Upper lobe of left lung (tissue), 6 donors: ENCODE results near the gene PLAGL1. TPM values are rescaled to one million over a fixed set of nuclear protein-coding genes. Genes with fewer than 3 reads are reported as not detected.

Experiments used
- ATAC-seq, 2 donors: fragments of 200-7000 bp; cut with Tn5 transposase; one replicate each; pipeline ENCODE4 v1.9.1; 2022; ENCODE audit warnings: mild to moderate bottlenecking in 2 of 2, moderate library complexity in 2 of 2; ENCODE audit not compliant: low FRiP score in 2 of 2
- DNase-seq, 2 donors: peaks; one replicate each; pipeline ENCODE4 v3.0.0-alpha.2; 2019 to 2020
- H3K27ac ChIP-seq, 4 donors: fragments of 200-600 bp; sonication (generic); one replicate each; pipeline ENCODE4 v1.5.1; 2016 to 2019
- H3K27me3 ChIP-seq, 4 donors: fragments of 200-600 bp; sonication (generic); one replicate each; pipeline ENCODE4 v1.5.1; 2017 to 2019
- H3K36me3 ChIP-seq, 4 donors: fragments of 200-600 bp; sonication (generic); one replicate each; pipeline ENCODE4 v1.5.1; 2016 to 2019
- H3K4me1 ChIP-seq, 4 donors: fragments of 200-600 bp; sonication (generic); one replicate each; pipeline ENCODE4 v1.5.1; 2018 to 2019
- H3K4me3 ChIP-seq, 4 donors: fragments of 200-600 bp; sonication (generic); one replicate each; pipeline ENCODE4 v1.5.1; 2017 to 2019; ENCODE audit warnings: mild to moderate bottlenecking in 2 of 4, moderate library complexity in 1 of 4
- H3K9me3 ChIP-seq, 4 donors: fragments of 200-600 bp; sonication (generic); one replicate each; pipeline ENCODE4 v1.5.1; 2018 to 2019
- EP300 ChIP-seq, 4 donors: sonication (generic); formaldehyde crosslinking; IDR thresholded peaks; one replicate each; pipeline ENCODE4 v1.5.1; 2017; ENCODE audit warnings: antibody characterized with exemption in 4 of 4, control low read depth in 2 of 4
- POLR2A ChIP-seq, 4 donors: fragments of 450-650 bp; IDR thresholded peaks; one replicate each; pipeline ENCODE4 v1.5.1; 2016 to 2017; ENCODE audit warnings: antibody characterized with exemption in 4 of 4, mild to moderate bottlenecking in 2 of 4
- POLR2AphosphoS5 ChIP-seq, 2 donors: sonication (generic); formaldehyde crosslinking; IDR thresholded peaks; one replicate each; pipeline ENCODE4 v1.5.1; 2017; ENCODE audit warnings: antibody characterized with exemption in 2 of 2
- WGBS, 2 donors: methylation state at CpG; one replicate each; pipeline ENCODE4 v1.1.5; 2017 to 2018; 5-methylcytosine and 5-hydroxymethylcytosine counted together
- total RNA-seq, 6 donors: library from RNA; depleted of rRNA in 4 of 6; stranded (reverse); fragments of >200 nt in 4 of 6; gene quantifications; one replicate each; pipeline versions ENCODE4 v1.1.0 to v1.2.1, GENCODE V29; 2016 to 2021
- TF ChIP-seq, protein P1 (sequence below), 6 experiments: fragments of 450-650 bp in 4 of 6; fragments of 200-600 bp in 2 of 6; sonication (generic) in 2 of 6; IDR thresholded peaks; one replicate each; pipeline ENCODE4 v1.5.1; 2016 to 2019; ENCODE audit warnings: antibody characterized with exemption in 6 of 6
- donor health status: DM: no; HTN: no; CAD: no; lungs with moderate emphysema.
- donor health status: DM: no; HTN: yes; CAD: no; lungs with severe emphysema.

The PLAGL1 gene
- total RNA-seq, 6 donors from 2014 or later: 22.5 to 47.5 (median 35.4) TPM

DNA sequence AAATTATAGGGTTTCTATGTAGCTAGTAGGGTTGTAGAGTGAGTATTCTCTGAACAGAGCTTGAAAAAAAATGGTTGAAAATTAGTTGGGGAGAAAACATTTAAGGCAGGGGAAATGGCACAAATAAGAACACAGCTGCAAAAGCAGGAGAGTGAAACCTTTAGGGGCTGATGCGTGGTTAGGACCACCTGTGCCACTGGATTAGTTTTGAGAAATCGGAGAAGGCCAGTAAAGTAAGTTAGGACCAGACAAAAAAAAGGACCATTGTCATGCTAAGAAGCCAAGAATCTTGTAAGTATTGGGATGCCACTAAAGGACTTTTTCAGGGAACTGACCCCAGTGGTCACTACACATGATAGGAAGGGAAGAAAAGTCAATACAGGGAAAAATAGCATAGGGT, 9.4 kb downstream of the PLAGL1 start:
- ATAC-seq (no peak), DNase-seq (no peak)
- TF ChIP-seq POLR2A (IDR thresholded peaks at IDR 0.05) (no peak), EP300 (IDR thresholded peaks at IDR 0.05) (no peak), POLR2AphosphoS5 (IDR thresholded peaks at IDR 0.05) (no peak)
- TF ChIP-seq, protein P1, sequence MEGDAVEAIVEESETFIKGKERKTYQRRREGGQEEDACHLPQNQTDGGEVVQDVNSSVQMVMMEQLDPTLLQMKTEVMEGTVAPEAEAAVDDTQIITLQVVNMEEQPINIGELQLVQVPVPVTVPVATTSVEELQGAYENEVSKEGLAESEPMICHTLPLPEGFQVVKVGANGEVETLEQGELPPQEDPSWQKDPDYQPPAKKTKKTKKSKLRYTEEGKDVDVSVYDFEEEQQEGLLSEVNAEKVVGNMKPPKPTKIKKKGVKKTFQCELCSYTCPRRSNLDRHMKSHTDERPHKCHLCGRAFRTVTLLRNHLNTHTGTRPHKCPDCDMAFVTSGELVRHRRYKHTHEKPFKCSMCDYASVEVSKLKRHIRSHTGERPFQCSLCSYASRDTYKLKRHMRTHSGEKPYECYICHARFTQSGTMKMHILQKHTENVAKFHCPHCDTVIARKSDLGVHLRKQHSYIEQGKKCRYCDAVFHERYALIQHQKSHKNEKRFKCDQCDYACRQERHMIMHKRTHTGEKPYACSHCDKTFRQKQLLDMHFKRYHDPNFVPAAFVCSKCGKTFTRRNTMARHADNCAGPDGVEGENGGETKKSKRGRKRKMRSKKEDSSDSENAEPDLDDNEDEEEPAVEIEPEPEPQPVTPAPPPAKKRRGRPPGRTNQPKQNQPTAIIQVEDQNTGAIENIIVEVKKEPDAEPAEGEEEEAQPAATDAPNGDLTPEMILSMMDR (IDR thresholded peaks at IDR 0.05): no peak
- H3K36me3 ChIP-seq: no peaks in the 10 kb centered on the region
- H3K4me1 ChIP-seq: no peaks in the 10 kb centered on the region
- H3K4me3 ChIP-seq: no peak overlapping the region
- no peaks in the 10 kb centered on the region for H3K9me3 ChIP-seq
- H3K27me3 ChIP-seq: no peaks in the 10 kb centered on the region
- no peak overlapping the region for H3K27ac ChIP-seq
- WGBS, 2 donors: 96 to 98% methylated on average over 2 of the region's 2 CpGs

DNA sequence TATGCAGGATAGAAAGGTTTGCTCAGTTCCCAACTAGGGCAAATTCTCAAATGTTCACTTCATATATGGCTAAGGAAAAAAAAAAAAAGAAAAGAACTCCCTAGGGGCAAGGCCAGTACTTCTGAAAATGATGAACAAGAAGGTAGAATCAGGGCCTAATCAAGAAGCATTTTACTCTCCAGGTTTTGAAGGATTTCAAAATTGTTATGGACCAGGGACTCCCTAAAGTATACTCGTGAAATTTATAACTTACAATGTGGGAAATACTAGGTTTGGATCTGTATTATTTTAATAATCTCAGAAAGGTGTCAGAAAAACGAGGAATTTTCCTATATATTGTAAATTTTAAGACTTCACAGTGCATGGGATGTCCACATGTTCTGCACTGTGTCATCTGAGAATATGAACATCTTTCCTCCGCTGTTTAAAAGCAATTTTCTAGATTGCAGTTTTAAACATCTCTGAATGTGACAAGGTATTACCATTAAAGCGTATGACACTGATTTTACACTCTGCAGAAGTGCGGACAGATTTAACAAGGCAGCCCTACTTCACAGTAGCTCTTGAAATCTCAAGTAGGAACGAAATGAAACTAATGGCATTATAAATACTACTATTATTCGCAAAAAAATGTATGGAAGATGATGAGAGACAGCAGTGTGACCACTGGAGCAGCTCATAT, 14.0 kb downstream of the PLAGL1 start:
- 88 to 92% methylated on average over 7 of the region's 7 CpGs for WGBS, 2 donors
- H3K4me3 ChIP-seq: no peak overlapping the region
- no peaks in the 10 kb centered on the region for H3K27me3 ChIP-seq
- no peak overlapping the region for H3K27ac ChIP-seq
- no peak for TF ChIP-seq EP300 (IDR thresholded peaks at IDR 0.05)
- no peak for TF ChIP-seq POLR2A (IDR thresholded peaks at IDR 0.05)
- no peak for TF ChIP-seq POLR2AphosphoS5 (IDR thresholded peaks at IDR 0.05)
- TF ChIP-seq, protein P1 (IDR thresholded peaks at IDR 0.05): no peak
- DNase-seq (no peak), ATAC-seq (no peak)
- H3K9me3 ChIP-seq: no peaks in the 10 kb centered on the region
- H3K36me3 ChIP-seq: no peaks in the 10 kb centered on the region
- no peaks in the 10 kb centered on the region for H3K4me1 ChIP-seq

DNA sequence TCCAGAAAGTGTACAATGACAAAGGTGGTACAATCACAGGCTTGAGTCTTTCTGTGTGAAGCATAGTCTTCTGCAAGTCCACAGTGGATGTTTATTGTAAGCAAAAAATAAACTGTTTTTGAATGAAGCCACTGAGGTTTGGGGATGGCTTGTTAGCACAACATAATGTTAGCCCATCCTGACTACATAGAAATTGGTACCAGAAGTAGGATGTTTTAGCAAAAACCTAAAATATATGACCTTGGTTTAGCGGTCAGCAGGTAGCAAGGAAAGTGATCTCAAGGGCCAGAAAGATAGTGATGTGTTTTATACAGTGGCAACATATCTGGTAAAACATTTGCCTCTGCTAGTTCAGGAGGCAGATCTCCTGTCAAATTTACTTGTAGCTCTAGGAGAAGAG, 15.8 kb downstream of the PLAGL1 start:
- no peaks in the 10 kb centered on the region for H3K9me3 ChIP-seq
- WGBS, 2 donors: 100% methylated on average over 1 of the region's 1 CpG

DNA sequence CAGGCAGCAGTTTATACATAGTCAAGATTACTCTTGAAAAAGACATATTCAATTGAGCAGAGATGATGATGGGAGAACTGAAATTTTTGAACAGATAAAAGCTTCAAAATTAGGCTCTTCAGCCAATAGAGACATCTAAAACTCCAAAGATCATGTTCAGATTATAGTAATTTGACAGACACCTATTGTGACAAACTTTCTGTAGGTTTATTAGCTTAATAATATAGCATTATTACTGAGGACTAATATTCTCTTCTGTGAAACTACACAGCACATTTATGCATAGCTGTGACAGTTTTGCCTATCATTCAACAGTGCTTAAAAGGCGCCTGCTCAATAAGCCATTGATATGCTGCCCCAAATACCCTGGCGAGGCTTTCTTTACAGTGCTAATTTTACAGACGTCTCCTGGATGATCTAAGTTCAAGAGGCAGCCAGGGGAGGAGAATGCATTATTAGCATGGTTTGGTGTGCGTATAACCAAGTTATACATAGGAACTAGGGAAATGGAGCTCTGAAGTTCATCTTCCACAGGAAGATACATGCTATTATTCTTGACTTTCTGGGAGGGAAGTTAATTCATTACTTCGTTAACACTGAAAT, 21.5 kb downstream of the PLAGL1 start:
- Histone ChIP-seq H3K27me3 (no peaks in the 10 kb centered on the region), H3K4me3 (no peak overlapping the region), H3K27ac (no peak overlapping the region), H3K4me1 (no peaks in the 10 kb centered on the region), H3K9me3 (no peaks in the 10 kb centered on the region), H3K36me3 (no peaks in the 10 kb centered on the region)
- ATAC-seq: no peak
- 85 to 89% methylated on average over 5 of the region's 5 CpGs for WGBS, 2 donors
- DNase-seq: no peak
- TF ChIP-seq, protein P1 (IDR thresholded peaks at IDR 0.05): no peak
- TF ChIP-seq POLR2AphosphoS5 (IDR thresholded peaks at IDR 0.05) (no peak), EP300 (IDR thresholded peaks at IDR 0.05) (no peak), POLR2A (IDR thresholded peaks at IDR 0.05) (no peak)

More for the DNA sequence above, 15.8 kb downstream of the PLAGL1 start:
- H3K4me3 ChIP-seq: no peak overlapping the region
- TF ChIP-seq EP300 (IDR thresholded peaks at IDR 0.05): no peak
- no peak for TF ChIP-seq POLR2A (IDR thresholded peaks at IDR 0.05)
- TF ChIP-seq, protein P1 (IDR thresholded peaks at IDR 0.05): no peak
- TF ChIP-seq POLR2AphosphoS5 (IDR thresholded peaks at IDR 0.05): no peak
- H3K4me1 ChIP-seq: no peaks in the 10 kb centered on the region
- H3K27ac ChIP-seq: no peak overlapping the region
- DNase-seq: no peak
- no peaks in the 10 kb centered on the region for H3K27me3 ChIP-seq
- no peaks in the 10 kb centered on the region for H3K36me3 ChIP-seq
- no peak for ATAC-seq

DNA sequence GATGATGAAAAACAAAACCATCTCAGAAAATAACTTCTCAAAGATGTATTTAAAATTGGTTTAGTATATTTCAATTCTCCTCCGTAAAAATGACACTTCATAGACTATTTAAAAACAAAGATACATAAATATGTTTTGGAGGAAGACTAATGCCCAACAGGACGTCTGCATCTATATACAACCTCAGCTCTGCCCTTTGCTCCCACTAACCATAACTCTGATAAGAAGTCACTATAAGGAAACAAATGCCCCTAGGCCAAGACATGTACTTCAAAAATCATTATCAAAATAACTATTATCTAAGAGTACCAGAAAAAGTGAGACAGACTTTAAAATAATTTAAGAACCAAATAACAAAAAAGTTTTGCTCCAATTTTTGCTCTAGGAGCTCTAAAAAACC, 23.4 kb downstream of the PLAGL1 start:
- ATAC-seq (no peak), DNase-seq (no peak)
- H3K27ac ChIP-seq: no peak overlapping the region
- TF ChIP-seq, protein P1 (IDR thresholded peaks at IDR 0.05): no peak
- no peak for TF ChIP-seq POLR2AphosphoS5 (IDR thresholded peaks at IDR 0.05)
- H3K4me3 ChIP-seq: no peak overlapping the region
- H3K36me3 ChIP-seq: no peaks in the 10 kb centered on the region
- no peaks in the 10 kb centered on the region for H3K4me1 ChIP-seq
- 72 to 76% methylated on average over 2 of the region's 2 CpGs for WGBS, 2 donors
- H3K27me3 ChIP-seq: no peaks in the 10 kb centered on the region
- no peaks in the 10 kb centered on the region for H3K9me3 ChIP-seq
